ENCODE results near the gene KCNG1.

- TF ChIP-seq CTCF (conservative IDR thresholded peaks at IDR 0.05): no peak
- TF ChIP-seq ZFX (IDR thresholded peaks at IDR 0.05): no peak
Measured at GRCh38 chr20:51064137-51064536, 41.2 kb upstream of the KCNG1 start.
